Brain microvascular endothelial cell (primary cell): ENCODE measurements around the gene REXO4.
A peak's percentile ranks its signal among the peaks of the same experiment; 100 is the strongest.

Experiments used
- DNase-seq: peaks from one replicate; pipeline ENCODE4 v3.0.0-alpha.2; 2020
- H3K27ac ChIP-seq: fragments of 250-450 bp; sonication (Bioruptor Pico); 2 replicates; pipeline ENCODE4 v1.5.1; 2020; ENCODE audit warnings: mild to moderate bottlenecking, moderate library complexity
- H3K27me3 ChIP-seq: fragments of 250-450 bp; sonication (Bioruptor Pico); replicated peaks from 2 replicates; pipeline ENCODE4 v1.5.1; 2020; ENCODE audit warnings: mild to moderate bottlenecking
- H3K36me3 ChIP-seq: fragments of 250-450 bp; sonication (Bioruptor Pico); replicated peaks from 2 replicates; pipeline ENCODE4 v1.5.1; 2020; ENCODE audit warnings: mild to moderate bottlenecking
- H3K4me3 ChIP-seq: 2 replicates; pipeline ENCODE4 v1.5.1; 2011; ENCODE audit warnings: low read depth, mild to moderate bottlenecking, control low read depth, low read length, moderate library complexity
- CTCF ChIP-seq: IDR thresholded peaks from 2 replicates; pipeline ENCODE4 v1.5.1; 2011; ENCODE audit warnings: low read depth, mild to moderate bottlenecking, moderate library complexity, low read length, control low read depth, inconsistent platforms; ENCODE audit errors: missing control alignments
- in situ Hi-C: cut with HindIII; loops from 2 replicates; pipeline ENCODE4 v1.10.0; 2017; ENCODE audit warnings: low sequenced_read_pairs, low pct_ligation_motif_present

REXO4 gene

GRCh38 chr9:133415170-133415569 lies 2.6 kb downstream of the REXO4 start:
- Histone ChIP-seq H3K4me3 (no peak overlapping the region), H3K27ac (no peak overlapping the region), H3K27me3 (no peaks in the 10 kb centered on the region), H3K36me3 (peaks cover 36% of the 10 kb centered on the region)
- in situ Hi-C loops: no loop called here
- no peak for TF ChIP-seq CTCF
- no peak for DNase-seq

DNA sequence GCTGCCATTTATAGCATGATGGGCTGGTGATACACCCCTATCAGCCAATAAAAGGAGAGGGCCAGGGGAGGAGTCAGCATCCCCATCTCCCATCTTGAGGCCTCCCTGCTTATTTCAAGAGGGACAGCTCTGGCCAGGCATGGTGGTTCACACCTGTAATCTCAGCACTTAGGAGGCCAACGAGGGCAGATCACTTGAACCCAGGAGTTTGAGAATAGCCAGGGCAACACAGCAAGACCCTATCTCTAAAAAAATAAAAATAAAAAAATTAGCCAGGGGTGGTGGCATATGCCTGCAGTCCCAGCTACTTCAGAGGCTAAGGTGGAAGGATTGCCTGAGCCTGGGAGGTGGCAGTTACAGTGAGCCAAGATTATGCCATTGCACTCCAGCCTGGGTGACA lies 9.8 kb downstream of the REXO4 start:
- in situ Hi-C loops: no loop called here
- peaks cover 51% of the 10 kb centered on the region for H3K36me3 ChIP-seq
- no peak overlapping the region for H3K4me3 ChIP-seq
- H3K27ac ChIP-seq: no peak overlapping the region
- no peaks in the 10 kb centered on the region for H3K27me3 ChIP-seq
- no peak for DNase-seq
- no peak for TF ChIP-seq CTCF

GRCh38 chr9:133406480-133407307 lies 11.1 kb downstream of the REXO4 start:
- in situ Hi-C loops: no loop called here
- peak; percentile 68 for DNase-seq
- H3K27ac ChIP-seq: no peak overlapping the region
- peak; percentile 96 for TF ChIP-seq CTCF
- no peaks in the 10 kb centered on the region for H3K27me3 ChIP-seq
- H3K36me3 ChIP-seq: peaks cover 41% of the 10 kb centered on the region
- no peak overlapping the region for H3K4me3 ChIP-seq

DNA sequence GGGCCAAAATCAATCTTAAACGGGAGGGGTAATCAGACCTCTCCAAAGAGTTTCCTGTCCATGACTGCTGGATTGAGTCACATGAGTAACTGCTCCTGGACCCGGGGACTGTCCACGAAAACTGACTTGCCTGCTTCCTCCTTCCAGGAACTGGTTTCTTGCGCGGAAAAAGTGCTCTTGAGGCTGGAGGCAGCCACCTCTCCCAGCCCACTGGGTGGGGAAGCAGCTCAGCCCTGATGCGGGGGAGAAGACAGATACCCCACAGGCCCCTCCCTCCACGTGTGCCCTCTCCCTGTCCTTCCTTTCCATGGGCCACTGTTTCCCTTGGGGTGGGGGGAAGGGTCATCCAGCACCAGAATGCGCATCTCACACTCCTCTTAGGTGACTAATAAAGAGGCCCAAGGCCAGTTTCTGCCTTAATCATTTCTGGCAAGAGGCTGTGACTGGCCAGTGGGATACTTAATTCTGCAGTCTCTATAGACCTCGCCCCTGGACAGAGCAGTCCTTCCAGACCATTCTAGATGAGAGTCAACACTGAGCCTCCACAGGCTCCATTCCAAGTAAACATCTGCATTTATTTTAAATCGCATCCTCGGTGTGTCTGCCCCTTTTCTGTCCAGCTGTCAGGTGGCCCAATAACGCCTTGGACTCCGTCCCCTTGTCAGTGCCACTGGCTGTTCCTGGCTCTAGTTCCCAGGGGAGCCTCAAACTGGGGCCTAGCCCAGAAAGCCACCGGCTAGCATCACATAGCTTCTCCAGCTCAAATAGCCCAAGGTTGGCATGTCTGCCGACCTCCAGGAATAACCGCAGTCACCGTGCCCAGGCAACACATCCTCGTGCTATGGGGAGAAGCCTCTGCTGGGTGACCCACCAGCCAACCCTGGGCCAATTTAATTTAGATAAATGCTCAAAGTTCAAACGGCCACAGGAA lies 12.0 kb downstream of the REXO4 start:
- Histone ChIP-seq H3K27ac (no peak overlapping the region), H3K36me3 (peaks cover 36% of the 10 kb centered on the region), H3K27me3 (no peaks in the 10 kb centered on the region), H3K4me3 (no peak overlapping the region)
- in situ Hi-C loops: no loop called here
- DNase-seq: no peak
- no peak for TF ChIP-seq CTCF

- TF ChIP-seq CTCF: no peak
- Histone ChIP-seq H3K27me3 (no peaks in the 10 kb centered on the region), H3K27ac (no peak overlapping the region), H3K4me3 (no peak overlapping the region), H3K36me3 (peaks cover 27% of the 10 kb centered on the region)
- in situ Hi-C loops: no loop called here
- DNase-seq: no peak
Observed at GRCh38 chr9:133404454-133405002, 13.3 kb downstream of the REXO4 start.
